ENCODE measurements around the gene BEX4. TPM values are rescaled to one million over a fixed set of nuclear protein-coding genes. Genes with fewer than 3 reads are reported as not detected.

Gene BEX4
- total and polyA plus RNA-seq, 8 donors = 5.8 to 53.2 (median 37.7) TPM

DNA sequence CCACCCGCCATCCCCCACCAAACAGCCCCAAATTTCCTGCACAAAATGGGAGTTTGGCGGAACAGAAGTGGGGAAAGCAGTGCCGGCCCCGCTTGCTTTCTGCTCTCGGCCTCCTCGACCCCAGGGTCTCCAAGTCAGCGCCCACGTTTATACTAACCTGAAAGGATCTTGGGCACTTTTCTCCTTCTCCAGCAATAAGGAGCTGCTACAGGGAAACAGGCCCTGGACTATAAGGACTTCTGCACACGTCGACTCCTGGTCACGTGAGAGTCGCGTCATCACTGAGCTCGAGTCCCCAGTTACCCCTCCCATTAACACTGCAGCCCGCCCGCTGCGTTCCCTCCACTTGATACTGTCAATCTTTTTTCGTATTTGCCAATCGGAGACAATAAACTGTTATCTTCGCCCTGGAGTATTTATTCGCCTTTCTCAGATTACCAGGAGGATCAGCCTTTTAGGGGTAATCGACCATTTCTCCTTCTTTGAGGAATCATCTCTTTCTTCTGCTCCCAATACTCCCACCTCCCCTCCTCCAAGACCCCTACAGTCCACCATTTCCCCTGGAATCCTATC lies 40.1 kb downstream of the BEX4 start, which contains the start of gene TCEAL8:
TSS of gene TCEAL8 (minus strand) at position 235 of the 573 bp plus-strand sequence. CDS start 1,176 bp downstream, outside the sequence.
- intact Hi-C loops (cut with DNase I; ENCODE audit: low total_unique reads) = no loop called here
- DNase-seq = peak; percentile 79 to 95
- Histone ChIP-seq H3K9me3 (no peaks in the 10 kb centered on the region), H3K4me3 (peak within 1 kb of the TSS; percentile 53 to 62 (median 60)), H3K27me3 (peaks cover 0 to 10% (median 0%) of the 10 kb centered on the region in 3 donors), H3K36me3 (no peaks in the 10 kb centered on the region), H3K4me1 (peaks cover 0 to 9% (median 4%) of the 10 kb centered on the region in 4 donors), H3K27ac (peak within 1 kb of the TSS; percentile 83 to 88 (median 86))
- WGBS, 5 donors = 0 to 33% (median 7%) methylated on average over 11 to 22 of the region's 22 CpGs
- TF ChIP-seq POLR2AphosphoS5 (IDR thresholded peaks at IDR 0.05) = peak; percentile 44 to 75 (median 52)
- TF ChIP-seq, protein P1, sequence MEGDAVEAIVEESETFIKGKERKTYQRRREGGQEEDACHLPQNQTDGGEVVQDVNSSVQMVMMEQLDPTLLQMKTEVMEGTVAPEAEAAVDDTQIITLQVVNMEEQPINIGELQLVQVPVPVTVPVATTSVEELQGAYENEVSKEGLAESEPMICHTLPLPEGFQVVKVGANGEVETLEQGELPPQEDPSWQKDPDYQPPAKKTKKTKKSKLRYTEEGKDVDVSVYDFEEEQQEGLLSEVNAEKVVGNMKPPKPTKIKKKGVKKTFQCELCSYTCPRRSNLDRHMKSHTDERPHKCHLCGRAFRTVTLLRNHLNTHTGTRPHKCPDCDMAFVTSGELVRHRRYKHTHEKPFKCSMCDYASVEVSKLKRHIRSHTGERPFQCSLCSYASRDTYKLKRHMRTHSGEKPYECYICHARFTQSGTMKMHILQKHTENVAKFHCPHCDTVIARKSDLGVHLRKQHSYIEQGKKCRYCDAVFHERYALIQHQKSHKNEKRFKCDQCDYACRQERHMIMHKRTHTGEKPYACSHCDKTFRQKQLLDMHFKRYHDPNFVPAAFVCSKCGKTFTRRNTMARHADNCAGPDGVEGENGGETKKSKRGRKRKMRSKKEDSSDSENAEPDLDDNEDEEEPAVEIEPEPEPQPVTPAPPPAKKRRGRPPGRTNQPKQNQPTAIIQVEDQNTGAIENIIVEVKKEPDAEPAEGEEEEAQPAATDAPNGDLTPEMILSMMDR (IDR thresholded peaks at IDR 0.05) = no peak

DNA sequence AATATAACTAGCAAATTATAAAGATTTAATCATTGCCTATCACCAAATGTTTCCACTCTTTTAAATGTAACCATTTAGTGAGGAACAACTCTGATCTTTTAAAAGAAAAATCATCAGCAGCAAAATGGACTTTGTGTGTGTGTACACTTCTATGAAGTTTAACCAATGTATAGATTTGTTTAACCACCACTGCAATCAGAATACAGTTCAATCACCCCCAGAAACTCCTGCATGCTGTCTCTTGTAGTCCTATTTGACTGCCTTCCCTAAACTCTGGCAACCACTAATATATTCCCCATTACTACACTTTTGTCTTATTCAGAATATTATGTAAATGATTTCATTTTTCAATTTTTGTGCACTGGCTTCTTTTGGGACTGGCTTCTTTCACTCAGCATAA lies 41.7 kb downstream of the BEX4 start:
- Histone ChIP-seq H3K4me3 (no peak overlapping the region), H3K27ac (no peak overlapping the region), H3K9me3 (no peaks in the 10 kb centered on the region), H3K4me1 (peaks cover 0 to 9% (median 4%) of the 10 kb centered on the region in 4 donors), H3K36me3 (no peaks in the 10 kb centered on the region), H3K27me3 (peaks cover 0 to 10% (median 0%) of the 10 kb centered on the region in 3 donors)
- intact Hi-C loops (cut with DNase I; ENCODE audit: low total_unique reads) = no loop called here
- DNase-seq = no peak
- TF ChIP-seq POLR2AphosphoS5 (IDR thresholded peaks at IDR 0.05) = no peak
- TF ChIP-seq EP300 (IDR thresholded peaks at IDR 0.05) = no peak
- no peak for TF ChIP-seq POLR2A (IDR thresholded peaks at IDR 0.05)
- TF ChIP-seq, protein P1 (IDR thresholded peaks at IDR 0.05) = no peak

DNA sequence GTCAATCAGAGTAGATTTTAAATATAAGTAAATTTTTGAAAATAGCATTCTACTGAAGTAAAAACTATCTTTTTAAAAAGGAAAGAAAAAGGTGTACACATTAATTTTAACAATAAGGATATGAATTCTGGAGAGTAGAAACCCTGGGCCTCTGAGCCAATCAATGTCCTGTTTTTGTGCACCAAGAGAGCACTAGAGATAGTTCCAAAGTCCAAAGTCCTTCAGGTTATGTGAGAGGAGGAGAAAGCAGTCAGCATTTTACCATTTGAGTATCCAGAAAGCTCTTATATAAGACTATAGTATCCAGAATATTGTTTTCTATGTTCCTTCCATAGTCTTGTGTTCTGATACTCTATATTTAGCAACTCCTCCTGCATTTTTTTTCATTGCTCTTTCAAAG lies 43.4 kb downstream of the BEX4 start:
- no peak for DNase-seq
- intact Hi-C loops (cut with DNase I; ENCODE audit: low total_unique reads) = no loop called here
- Histone ChIP-seq H3K27me3 (peaks cover 0 to 10% (median 0%) of the 10 kb centered on the region in 3 donors), H3K9me3 (no peaks in the 10 kb centered on the region), H3K4me1 (peaks cover 0 to 6% (median 2%) of the 10 kb centered on the region in 4 donors), H3K4me3 (no peak overlapping the region), H3K36me3 (no peaks in the 10 kb centered on the region), H3K27ac (no peak overlapping the region)
- TF ChIP-seq POLR2AphosphoS5 (IDR thresholded peaks at IDR 0.05) (no peak), POLR2A (IDR thresholded peaks at IDR 0.05) (no peak), EP300 (IDR thresholded peaks at IDR 0.05) (no peak)
- TF ChIP-seq, protein P1 (IDR thresholded peaks at IDR 0.05) = no peak

Other genes with a start within 250 kb of the BEX4 start
- gene BEX1, start 150.9 kb upstream of the BEX4 start, total RNA-seq = 10 to 100 TPM in 1 of 5 donors, not detected in 4; 19.5 TPM
- 10 to 100 TPM in 1 of 3 donors, 1 to 10 TPM in 2; 8.4 to 10.3 (median 8.6) TPM for gene BEX1, start 150.9 kb upstream of the BEX4 start, polyA plus RNA-seq
- 1 to 10 TPM in 1 of 5 donors, not detected in 4; 6.7 TPM for gene NXF3, start 122.0 kb upstream of the BEX4 start, total RNA-seq
- gene NXF3, start 122.0 kb upstream of the BEX4 start, polyA plus RNA-seq = under 1 TPM in 2 of 3 donors, not detected in 1; 0.38 to 0.62 TPM
- gene TCEAL8, start 40.0 kb downstream of the BEX4 start, total RNA-seq = 100 to 1,000 TPM in 2 of 5 donors, 10 to 100 TPM in 3; 20.0 to 118 (median 70.0) TPM
- gene TCEAL8, start 40.0 kb downstream of the BEX4 start, polyA plus RNA-seq = 100 to 1,000 TPM in 1 of 3 donors, 10 to 100 TPM in 2; 52.4 to 118 (median 86.5) TPM
- 1 to 10 TPM in 1 of 5 donors, not detected in 4; 1.7 TPM for gene TCEAL5, start 61.6 kb downstream of the BEX4 start, total RNA-seq
- gene TCEAL5, start 61.6 kb downstream of the BEX4 start, polyA plus RNA-seq = 1 to 10 TPM in 1 of 3 donors, under 1 TPM in 2; 0.43 to 1.2 (median 0.61) TPM
- 10 to 100 TPM in 2 of 5 donors, under 1 TPM in 1, not detected in 2; 0.87 to 83.3 (median 20.0) TPM for gene BEX2, start 95.9 kb downstream of the BEX4 start, total RNA-seq
- 10 to 100 TPM; 16.9 to 29.1 (median 20.8) TPM for gene BEX2, start 95.9 kb downstream of the BEX4 start, polyA plus RNA-seq
- gene TCEAL7, start 115.1 kb downstream of the BEX4 start, total RNA-seq = 10 to 100 TPM in 3 of 5 donors, 1 to 10 TPM in 2; 2.6 to 51.3 (median 17.0) TPM
- 10 to 100 TPM in 1 of 3 donors, 1 to 10 TPM in 2; 5.6 to 12.3 (median 9.8) TPM for gene TCEAL7, start 115.1 kb downstream of the BEX4 start, polyA plus RNA-seq
- 100 to 1,000 TPM in 1 of 5 donors, 10 to 100 TPM in 4; 16.1 to 128 (median 46.1) TPM for gene TCEAL9, start 141.4 kb downstream of the BEX4 start, total RNA-seq
- gene TCEAL9, start 141.4 kb downstream of the BEX4 start, polyA plus RNA-seq = 100 to 1,000 TPM in 2 of 3 donors, 10 to 100 TPM in 1; 54.7 to 185 (median 128) TPM
- 100 to 1,000 TPM in 1 of 5 donors, 10 to 100 TPM in 3, 1 to 10 TPM in 1; 1.2 to 146 (median 28.6) TPM for gene BEX3, start 161.4 kb downstream of the BEX4 start, total RNA-seq
- 100 to 1,000 TPM in 1 of 3 donors, 10 to 100 TPM in 2; 73.5 to 101 (median 94.7) TPM for gene BEX3, start 161.4 kb downstream of the BEX4 start, polyA plus RNA-seq